Tibial nerve (tissue), 4 donors: Measurements from ENCODE around the gene GPALPP1.

Experiments used
- CTCF ChIP-seq, 5 experiments: fragments of 200-600 bp in 3 of 5; fragments of 450-650 bp in 2 of 5; sonication (generic) in 3 of 5; IDR thresholded peaks; one replicate each; pipeline ENCODE4 v1.5.1; 2016 to 2019; ENCODE audit warnings: antibody characterized with exemption in 5 of 5, mild to moderate bottlenecking in 3 of 5, moderate library complexity in 2 of 5
- EP300 ChIP-seq, 2 donors: sonication (generic); formaldehyde crosslinking; IDR thresholded peaks; one replicate each; pipeline ENCODE4 v1.6.1; 2017; ENCODE audit warnings: antibody characterized with exemption in 2 of 2, mild to moderate bottlenecking in 1 of 2
- POLR2A ChIP-seq, 2 donors: fragments of 450-650 bp; IDR thresholded peaks; one replicate each; pipeline ENCODE4 v1.6.1; 2017; ENCODE audit warnings: antibody characterized with exemption in 2 of 2, mild to moderate bottlenecking in 2 of 2, moderate library complexity in 2 of 2

- no peak for TF ChIP-seq EP300 (IDR thresholded peaks at IDR 0.05)
- TF ChIP-seq POLR2A (IDR thresholded peaks at IDR 0.05): no peak
- no peak for TF ChIP-seq CTCF (IDR thresholded peaks at IDR 0.05)
These were observed 59.6 kb downstream of the GPALPP1 start for GRCh38 chr13:45048890-45049407.
